DOHH2 (cell line): ENCODE data around the gene DSCAM.

Experiments used
- H3F3A ChIP-seq: fragments of 200-600 bp; sonication (generic), shearing (Covaris generic); 2 replicates; pipeline ENCODE4 v1.6.0; 2016; ENCODE audit warnings: antibody characterized with exemption, mild to moderate bottlenecking; ENCODE audit not compliant: control insufficient read depth, insufficient read depth
- H3K27ac ChIP-seq: fragments of 200-600 bp; sonication (generic); 2 replicates; pipeline ENCODE4 v1.5.1; 2014; ENCODE audit warnings: low read depth, mild to moderate bottlenecking, low read length, moderate library complexity
- H3K27me3 ChIP-seq: fragments of 200-600 bp; sonication (generic); 2 replicates; pipeline ENCODE4 v1.6.1; 2014; ENCODE audit warnings: mild to moderate bottlenecking, low read length, mixed read lengths; ENCODE audit not compliant: control insufficient read depth
- H3K36me3 ChIP-seq: fragments of 200-600 bp; sonication (generic); 2 replicates; pipeline ENCODE4 v1.6.1; 2014; ENCODE audit warnings: mild to moderate bottlenecking, low read length, moderate library complexity, mixed read lengths; ENCODE audit not compliant: control insufficient read depth
- H3K4me1 ChIP-seq: fragments of 200-600 bp; sonication (generic); 2 replicates; pipeline ENCODE4 v1.6.1; 2014; ENCODE audit warnings: mild to moderate bottlenecking, low read length, mixed read lengths; ENCODE audit not compliant: control insufficient read depth
- H3K4me2 ChIP-seq: fragments of 200-600 bp; sonication (generic); 2 replicates; pipeline ENCODE4 v1.6.0; 2014; ENCODE audit warnings: mild to moderate bottlenecking, low read length, moderate library complexity
- H3K4me3 ChIP-seq: fragments of 200-600 bp; sonication (generic); 2 replicates; pipeline ENCODE4 v1.5.1; 2014; ENCODE audit warnings: mild to moderate bottlenecking, low read length, mixed read lengths
- H3K79me2 ChIP-seq: fragments of 200-600 bp; sonication (generic); 2 replicates; pipeline ENCODE4 v1.6.1; 2014; ENCODE audit warnings: mild to moderate bottlenecking, low read length, mixed read lengths; ENCODE audit not compliant: control insufficient read depth
- H3K9me2 ChIP-seq: fragments of 200-600 bp; sonication (generic); replicated peaks from 2 replicates; pipeline ENCODE4 v1.6.1; 2014; ENCODE audit warnings: mild to moderate bottlenecking, low read length, mixed read lengths; ENCODE audit not compliant: control insufficient read depth
- H3K9me3 ChIP-seq: fragments of 200-600 bp; sonication (generic); 2 replicates; pipeline ENCODE4 v1.6.1; 2014; ENCODE audit warnings: antibody characterized with exemption, low read length, mixed read lengths; ENCODE audit not compliant: control insufficient read depth, insufficient read depth
- H4K20me1 ChIP-seq: fragments of 200-600 bp; sonication (generic); 2 replicates; pipeline ENCODE4 v1.6.0; 2014; ENCODE audit warnings: low read depth, mild to moderate bottlenecking, antibody characterized with exemption, low read length, moderate library complexity; ENCODE audit not compliant: control insufficient read depth, insufficient read depth
- CTCF ChIP-seq: fragments of 200-600 bp; sonication (generic); IDR thresholded peaks from one replicate; pipeline ENCODE4 v1.5.1; 2014; ENCODE audit warnings: antibody characterized with exemption, mild to moderate bottlenecking, low read depth, low read length; ENCODE audit not compliant: poor library complexity, severe bottlenecking
- EZH2phosphoT487 ChIP-seq: fragments of 200-600 bp; sonication (generic); IDR thresholded peaks from 2 replicates; pipeline ENCODE4 v1.6.1; 2017; ENCODE audit warnings: borderline replicate concordance, mild to moderate bottlenecking, antibody characterized with exemption, low read length, moderate library complexity, mixed read lengths

The DSCAM gene

DNA sequence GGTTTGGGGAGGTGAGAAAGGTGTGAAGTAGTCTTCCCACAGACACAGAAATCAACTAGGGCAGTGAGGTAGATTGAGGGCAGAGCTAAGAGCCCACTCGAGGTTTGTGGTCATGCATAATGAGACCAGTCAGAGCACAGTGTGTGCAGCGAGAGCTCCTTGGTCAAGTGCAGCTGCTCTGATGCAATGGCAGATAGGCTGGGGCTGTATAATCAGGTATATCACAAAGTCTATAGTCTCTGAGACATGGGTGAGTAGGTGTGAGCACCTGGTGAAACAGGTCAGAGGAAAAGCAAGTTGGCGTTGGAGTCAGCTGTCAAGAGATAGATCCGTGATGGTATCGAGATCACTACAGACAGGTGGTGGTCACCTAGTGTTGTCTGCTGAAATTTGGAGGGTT is 17.6 kb downstream of the DSCAM start:
- H3K4me3 ChIP-seq: no peak overlapping the region
- peaks cover 14% of the 10 kb centered on the region; the same call in 1 of the 2 replicates for H3K9me3 ChIP-seq
- H4K20me1 ChIP-seq: no peaks in the 10 kb centered on the region
- H3K79me2 ChIP-seq: no peaks in the 10 kb centered on the region
- H3K9me2 ChIP-seq: no peaks in the 10 kb centered on the region
- H3K36me3 ChIP-seq: no peaks in the 10 kb centered on the region
- no peaks in the 10 kb centered on the region for H3K4me1 ChIP-seq
- H3K27me3 ChIP-seq: no peaks in the 10 kb centered on the region
- H3K4me2 ChIP-seq: no peak overlapping the region
- no peak overlapping the region for H3K27ac ChIP-seq
- no peaks in the 10 kb centered on the region for H3F3A ChIP-seq
- TF ChIP-seq EZH2phosphoT487 (no peak), CTCF (no peak)

- TF ChIP-seq CTCF: no peak
- TF ChIP-seq EZH2phosphoT487: no peak
- no peak overlapping the region for H3K27ac ChIP-seq
- H3K36me3 ChIP-seq: no peaks in the 10 kb centered on the region
- H3K4me3 ChIP-seq: no peak overlapping the region
- no peaks in the 10 kb centered on the region for H3K4me1 ChIP-seq
- H3F3A ChIP-seq: no peaks in the 10 kb centered on the region
- no peaks in the 10 kb centered on the region for H3K79me2 ChIP-seq
- H3K27me3 ChIP-seq: no peaks in the 10 kb centered on the region
- H3K9me3 ChIP-seq: peaks cover 14% of the 10 kb centered on the region; the same call in 1 of the 2 replicates
- H4K20me1 ChIP-seq: no peaks in the 10 kb centered on the region
- no peak overlapping the region for H3K4me2 ChIP-seq
- no peaks in the 10 kb centered on the region for H3K9me2 ChIP-seq
These were observed 19.4 kb downstream of the DSCAM start for GRCh38 chr21:40827509-40827908.

- Histone ChIP-seq H3K4me3 (no peak overlapping the region), H3K9me3 (peaks cover 13% of the 10 kb centered on the region; the same call in 1 of the 2 replicates), H3K79me2 (no peaks in the 10 kb centered on the region), H4K20me1 (no peaks in the 10 kb centered on the region), H3K27me3 (no peaks in the 10 kb centered on the region), H3K27ac (no peak overlapping the region), H3K4me1 (no peaks in the 10 kb centered on the region), H3K36me3 (no peaks in the 10 kb centered on the region), H3K9me2 (no peaks in the 10 kb centered on the region), H3F3A (no peaks in the 10 kb centered on the region), H3K4me2 (no peak overlapping the region)
- TF ChIP-seq EZH2phosphoT487 (no peak), CTCF (no peak)
These were observed 27.7 kb downstream of the DSCAM start for GRCh38 chr21:40819071-40819900.
